H1 (cell line): ENCODE results near the gene NAV3. TPM values are rescaled to one million over a fixed set of nuclear protein-coding genes. Genes with fewer than 3 reads are reported as not detected.

Experiments
- CTCF ChIA-PET: fragments of 300-600 bp; sonication (Branson Sonifier 250); formaldehyde crosslinking; loops from one replicate; lab custom pipeline; 2021; ENCODE audit not compliant: partially characterized antibody; lab: Charles Lee
- POLR2A ChIA-PET: fragments of 300-600 bp; sonication (Branson Sonifier 250); formaldehyde crosslinking; loops from one replicate; lab custom pipeline; 2021; ENCODE audit warnings: inconsistent platforms; ENCODE audit not compliant: partially characterized antibody; lab: Charles Lee
- DNase-seq, 2 experiments: peaks; one replicate each; pipeline versions ENCODE4 v3.0.0 to v3.0.0-alpha.2; 2010 to 2022; ENCODE audit warnings: low spot score in 2 of 2, low read depth in 1 of 2, mixed read lengths in 1 of 2
- FAIRE-seq: peaks from 2 replicates; lab custom pipeline; 2011; peaks lifted over from hg19 to GRCh38; lab: Jason Lieb, UNC
- H2AFZ ChIP-seq: 2 replicates; pipeline ENCODE4 v1.8.1; 2012; ENCODE audit warnings: low read length, inconsistent platforms
- H2AK5ac ChIP-seq: 2 replicates; pipeline ENCODE4 v1.6.1; 2013; ENCODE audit warnings: low read depth, low read length
- H2BK120ac ChIP-seq: replicated peaks from 2 replicates; pipeline ENCODE3; 2013; ENCODE audit warnings: low read depth, low read length, inconsistent platforms
- H2BK12ac ChIP-seq: 2 replicates; pipeline ENCODE4 v1.6.1; 2013; ENCODE audit warnings: low read depth, low read length
- H2BK15ac ChIP-seq: 2 replicates; pipeline ENCODE4 v1.6.1; 2013; ENCODE audit warnings: low read length
- H2BK20ac ChIP-seq: 2 replicates; pipeline ENCODE4 v1.6.1; 2013; ENCODE audit warnings: low read length
- H2BK5ac ChIP-seq: 2 replicates; pipeline ENCODE4 v1.6.1; 2013; ENCODE audit warnings: low read depth, low read length
- H3K14ac ChIP-seq: 2 replicates; pipeline ENCODE4 v1.6.1; 2013; ENCODE audit warnings: inconsistent platforms; ENCODE audit not compliant: insufficient read length
- H3K18ac ChIP-seq: 2 replicates; pipeline ENCODE4 v1.6.1; 2013; ENCODE audit warnings: low read length; ENCODE audit errors: extremely low read depth
- H3K23ac ChIP-seq: 2 replicates; pipeline ENCODE4 v1.6.1; 2013; ENCODE audit warnings: inconsistent platforms; ENCODE audit not compliant: insufficient read length
- H3K23me2 ChIP-seq: 2 replicates; pipeline ENCODE4 v1.6.1; 2013; ENCODE audit warnings: low read depth, low read length
- H3K27ac ChIP-seq: 2 replicates; pipeline ENCODE4 v1.6.1; 2011; ENCODE audit warnings: low read depth, low read length, inconsistent platforms
- H3K27me3 ChIP-seq, 4 experiments: replicated peaks in 1 of 4; 1 replicate in 1 of 4; 2 replicates in 3 of 4; pipeline versions ENCODE4 v1.6.1 to v1.8.1; 2011 to 2013; ENCODE audit warnings: low read length in 3 of 4, mild to moderate bottlenecking in 3 of 4, inconsistent platforms in 2 of 4, mixed read lengths in 2 of 4, moderate library complexity in 1 of 4; ENCODE audit not compliant: control insufficient read depth in 3 of 4, insufficient read depth in 3 of 4; ENCODE audit errors: extremely low read depth in 1 of 4
- H3K36me3 ChIP-seq, 4 experiments: 2 replicates each; pipeline versions ENCODE4 v1.6.1 to v1.8.1; 2011 to 2013; ENCODE audit warnings: mild to moderate bottlenecking in 4 of 4, low read length in 3 of 4, moderate library complexity in 2 of 4, control low read depth in 1 of 4, inconsistent platforms in 1 of 4; ENCODE audit not compliant: insufficient read depth in 4 of 4, control insufficient read depth in 2 of 4
- H3K4ac ChIP-seq: replicated peaks from 2 replicates; pipeline ENCODE3; 2013; ENCODE audit warnings: low read length, low read depth, mixed read lengths, inconsistent platforms; ENCODE audit not compliant: insufficient read length
- H3K4me1 ChIP-seq, 4 experiments: replicated peaks in 1 of 4; 1 replicate in 1 of 4; 2 replicates in 3 of 4; pipeline versions ENCODE4 v1.6.1 to v1.8.1; 2011 to 2013; ENCODE audit warnings: low read length in 3 of 4, inconsistent platforms in 2 of 4, mixed read lengths in 1 of 4; ENCODE audit not compliant: insufficient read depth in 4 of 4, control insufficient read depth in 3 of 4
- H3K4me2 ChIP-seq, 2 experiments: 2 replicates each; pipeline versions ENCODE4 v1.6.1 to v1.8.1; 2011 to 2013; ENCODE audit warnings: low read depth in 2 of 2, low read length in 2 of 2, control low read depth in 1 of 2, inconsistent platforms in 1 of 2, mild to moderate bottlenecking in 1 of 2; ENCODE audit not compliant: insufficient read depth in 1 of 2
- H3K4me3 ChIP-seq, 4 experiments: fragments of 200-600, 300-600 bp in 1 of 4; sonication (generic), shearing (Covaris generic), sonication (Bioruptor Twin) in 1 of 4; 2 replicates each; pipeline versions ENCODE4 v1.5.1 to v1.8.1; 2011 to 2016; ENCODE audit warnings: low read length in 4 of 4, low read depth in 3 of 4, control low read depth in 2 of 4, inconsistent platforms in 2 of 4, mild to moderate bottlenecking in 2 of 4, mixed read lengths in 1 of 4, moderate library complexity in 1 of 4; ENCODE audit not compliant: insufficient read depth in 2 of 4; ENCODE audit errors: extremely low read depth in 1 of 4
- H3K56ac ChIP-seq: replicated peaks from 2 replicates; pipeline ENCODE3; 2013; ENCODE audit warnings: low read depth, mild to moderate bottlenecking, mixed read lengths, low read length, inconsistent platforms; ENCODE audit not compliant: insufficient read length
- H3K79me1 ChIP-seq: 2 replicates; pipeline ENCODE4 v1.6.1; 2013; ENCODE audit warnings: low read depth, low read length, control low read depth
- H3K79me2 ChIP-seq, 2 experiments: 2 replicates each; pipeline versions ENCODE4 v1.6.1 to v1.8.1; 2012 to 2013; ENCODE audit warnings: low read length in 2 of 2, mild to moderate bottlenecking in 2 of 2, inconsistent platforms in 1 of 2; ENCODE audit not compliant: insufficient read depth in 2 of 2, control insufficient read depth in 1 of 2
- H3K9ac ChIP-seq, 4 experiments: replicated peaks in 1 of 4; 1 replicate in 1 of 4; 2 replicates in 3 of 4; pipeline versions ENCODE4 v1.6.1 to v1.8.1; 2011 to 2013; ENCODE audit warnings: low read depth in 3 of 4, low read length in 3 of 4, control low read depth in 2 of 4, mild to moderate bottlenecking in 2 of 4, moderate library complexity in 2 of 4, inconsistent platforms in 1 of 4; ENCODE audit errors: extremely low read depth in 1 of 4
- H3K9me3 ChIP-seq, 2 experiments: 2 replicates each; pipeline versions ENCODE4 v1.6.1 to v1.8.1; 2012 to 2013; ENCODE audit warnings: mild to moderate bottlenecking in 2 of 2, moderate library complexity in 2 of 2, control low read depth in 1 of 2, inconsistent platforms in 1 of 2, low read depth in 1 of 2, low read length in 1 of 2, mixed read lengths in 1 of 2; ENCODE audit not compliant: insufficient read depth in 2 of 2
- H4K20me1 ChIP-seq, 2 experiments: replicated peaks in 1 of 2; 2 replicates each; pipeline versions ENCODE3 to v1.8.1; 2011 to 2013; ENCODE audit warnings: inconsistent platforms in 2 of 2, low read length in 2 of 2, mild to moderate bottlenecking in 1 of 2; ENCODE audit not compliant: insufficient read depth in 2 of 2, control insufficient read depth in 1 of 2
- H4K5ac ChIP-seq: 2 replicates; pipeline ENCODE4 v1.6.1; 2013; ENCODE audit warnings: low read length, low read depth, mixed read lengths, inconsistent platforms; ENCODE audit not compliant: insufficient read length
- H4K8ac ChIP-seq: 2 replicates; pipeline ENCODE4 v1.8.0; 2013; ENCODE audit warnings: mild to moderate bottlenecking, moderate library complexity, low read length, inconsistent platforms; ENCODE audit not compliant: insufficient read depth; ENCODE audit errors: extremely low read depth
- H4K91ac ChIP-seq: replicated peaks from 2 replicates; pipeline ENCODE3; 2013; ENCODE audit warnings: low read length, mixed read lengths, inconsistent platforms; ENCODE audit not compliant: insufficient read length
- BRCA1 ChIP-seq: IDR thresholded peaks from 2 replicates; pipeline ENCODE4 v1.6.1; 2012; ENCODE audit warnings: low read depth, low read length, improper control_type of control experiment
- CEBPB ChIP-seq: IDR thresholded peaks from 2 replicates; pipeline ENCODE4 v1.6.1; 2012; ENCODE audit warnings: low read depth, low read length
- CREB1 ChIP-seq: IDR thresholded peaks from 2 replicates; pipeline ENCODE4 v1.6.1; 2012; ENCODE audit warnings: inconsistent platforms
- E2F6 ChIP-seq: IDR thresholded peaks from 2 replicates; pipeline ENCODE4 v1.6.1; 2012; ENCODE audit warnings: inconsistent platforms
- EGR1 ChIP-seq: IDR thresholded peaks from 2 replicates; pipeline ENCODE4 v1.6.1; 2011; ENCODE audit warnings: low read depth, low read length, borderline replicate concordance
- KDM1A ChIP-seq: fragments of 200-600, 300-600 bp; sonication (generic); IDR thresholded peaks from 2 replicates; pipeline ENCODE4 v1.7.1; 2016; ENCODE audit warnings: mild to moderate bottlenecking, low read length, borderline replicate concordance
- NANOG ChIP-seq: IDR thresholded peaks from 2 replicates; pipeline ENCODE4 v1.6.1; 2011; ENCODE audit warnings: low read length, low read depth, mild to moderate bottlenecking, inconsistent platforms; ENCODE audit not compliant: insufficient read depth, poor library complexity, severe bottlenecking
- RBBP5 ChIP-seq: IDR thresholded peaks from 2 replicates; pipeline ENCODE4 v1.7.1; 2012; ENCODE audit warnings: low read depth, mild to moderate bottlenecking, inconsistent platforms, low read length, moderate library complexity, borderline replicate concordance
- SIN3A ChIP-seq, 2 experiments: IDR thresholded peaks in 1 of 2; conservative IDR thresholded peaks in 1 of 2; 2 replicates each; pipeline ENCODE4 v1.6.1; 2011 to 2012; ENCODE audit warnings: low read length in 2 of 2, improper control_type of control experiment in 1 of 2, low read depth in 1 of 2, mild to moderate bottlenecking in 1 of 2
- SIX5 ChIP-seq: IDR thresholded peaks from 2 replicates; pipeline ENCODE4 v1.6.1; 2011; ENCODE audit warnings: mild to moderate bottlenecking, low read depth, low read length
- SRF ChIP-seq: IDR thresholded peaks from 2 replicates; pipeline ENCODE4 v1.6.1; 2011; ENCODE audit warnings: mild to moderate bottlenecking, low read depth, low read length, moderate library complexity
- TCF12 ChIP-seq: IDR thresholded peaks from 2 replicates; pipeline ENCODE4 v1.6.1; 2011; ENCODE audit warnings: low read depth, mild to moderate bottlenecking, low read length
- ZNF274 ChIP-seq: IDR thresholded peaks from 2 replicates; pipeline ENCODE4 v1.7.0; 2012; ENCODE audit warnings: low read length, borderline replicate concordance; ENCODE audit errors: extremely low read depth
- WGBS, 2 experiments: shearing (Covaris generic) in 1 of 2; methylation state at CpG; one replicate each; pipeline versions ENCODE4 v1.1.6 to v1.1.7; 2013 to 2015; ENCODE audit warnings: low lambda C conversion rate in 2 of 2, mixed read lengths in 2 of 2, inconsistent platforms in 1 of 2, low coverage in 1 of 2, missing lambda C conversion rate in 1 of 2; ENCODE audit not compliant: insufficient replicate concordance in 2 of 2, insufficient coverage in 1 of 2, insufficient read length in 1 of 2; ENCODE audit errors: extremely low coverage in 1 of 2, missing lambda C conversion rate in 1 of 2; 5-methylcytosine and 5-hydroxymethylcytosine counted together
- polyA plus RNA-seq, 7 experiments: library from polyadenylated mRNA; depleted of rRNA in 3 of 7; stranded (reverse) in 5 of 7; unstranded in 2 of 7; fragments of >200 nt in 5 of 7; fragments of 200-250 nt in 2 of 7; gene quantifications; 1 replicate in 5 of 7; 2 replicates in 1 of 7; 4 replicates in 1 of 7; pipeline versions ENCODE4 v1.2.1 to v1.2.3, GENCODE V29; 2011 to 2013; ENCODE audit warnings: missing spikeins in 2 of 7, mixed read lengths in 2 of 7
- total RNA-seq: library from RNA; stranded (reverse); fragmentation: NEBNext Ultra II Directional; extraction: Animal tissue kit (Norgen Biotek cat#: 25700); gene quantifications from 2 replicates; pipeline ENCODE4 v1.2.1, GENCODE V29; 2021

NAV3 gene
- total and polyA plus RNA-seq, 2 of the 8 experiments (the other 6 are each of a cell fraction or from before 2014, with no cell fraction given): 0.47 to 5.0 TPM

GRCh38 chr12:77995436-77996167, 164.9 kb downstream of the NAV3 start:
- H3K27me3 ChIP-seq: no peaks in the 10 kb centered on the region
- no peak overlapping the region for H3K23ac ChIP-seq
- H4K91ac ChIP-seq: no peak overlapping the region
- no peaks in the 10 kb centered on the region for H3K9me3 ChIP-seq
- no peaks in the 10 kb centered on the region for H4K20me1 ChIP-seq
- H3K9ac ChIP-seq: no peak overlapping the region
- no peak overlapping the region for H3K56ac ChIP-seq
- no peak overlapping the region for H2AFZ ChIP-seq
- H3K79me1 ChIP-seq: no peaks in the 10 kb centered on the region
- no peaks in the 10 kb centered on the region for H3K79me2 ChIP-seq
- no peak overlapping the region for H4K8ac ChIP-seq
- H2BK15ac ChIP-seq: no peak overlapping the region
- no peak overlapping the region for H3K14ac ChIP-seq
- no peak overlapping the region for H2BK20ac ChIP-seq
- 85% methylated on average over 2 of the region's 2 CpGs; no CpG with 5 or more reads in 1 of the 2 experiments for WGBS, 2 experiments
- no peak for FAIRE-seq
- H3K4me3 ChIP-seq: no peak overlapping the region
- no peak overlapping the region for H2BK120ac ChIP-seq
- no peaks in the 10 kb centered on the region for H3K23me2 ChIP-seq
- H3K36me3 ChIP-seq: no peaks in the 10 kb centered on the region
- H2AK5ac ChIP-seq: no peak overlapping the region
- no peak overlapping the region for H3K18ac ChIP-seq
- ChIA-PET CTCF (interaction anchor here (3.0 kb wide), 1 partner anchor 123 kb away, joined by 17 read pairs; no protein-coding TSS in a partner anchor), POLR2A (no interaction called here)
- H3K27ac ChIP-seq: no peak overlapping the region
- no peak overlapping the region for H2BK5ac ChIP-seq
- H3K4ac ChIP-seq: no peak overlapping the region
- DNase-seq: no peak
- no peak overlapping the region for H3K4me2 ChIP-seq
- H3K4me1 ChIP-seq: no peaks in the 10 kb centered on the region
- H2BK12ac ChIP-seq: no peak overlapping the region
- no peak overlapping the region for H4K5ac ChIP-seq
- TF ChIP-seq SRF: no peak
- TF ChIP-seq KDM1A: no peak
- no peak for TF ChIP-seq SIX5
- TF ChIP-seq SIN3A (conservative IDR thresholded peaks at IDR 0.05 in 1 of 2, IDR thresholded peaks at IDR 0.05 in 1 of 2; ENCODE audit: low read depth in 1 of 2, low read length in 2 of 2): no peak
- no peak for TF ChIP-seq E2F6
- TF ChIP-seq TCF12: no peak
- TF ChIP-seq CREB1: no peak
- no peak for TF ChIP-seq CEBPB
- no peak for TF ChIP-seq NANOG
- no peak for TF ChIP-seq RBBP5
- TF ChIP-seq BRCA1: no peak
- TF ChIP-seq EGR1: no peak
- TF ChIP-seq ZNF274: no peak
